Osteoblast (primary cell): Measurements from ENCODE around the gene ZNF791. TPM values are rescaled to one million over a fixed set of nuclear protein-coding genes. Genes with fewer than 3 reads are reported as not detected.

ENCODE experiments used
- DNase-seq: peaks from one replicate; pipeline ENCODE4 v3.0.0; 2011; ENCODE audit warnings: low spot score, mixed read lengths; ENCODE audit not compliant: insufficient read length; ENCODE audit errors: missing footprints
- H2AFZ ChIP-seq: 2 replicates; pipeline ENCODE4 v1.6.0; 2011; ENCODE audit warnings: mild to moderate bottlenecking, low read length
- H3K27ac ChIP-seq: 2 replicates; pipeline ENCODE4 v1.5.1; 2011; ENCODE audit warnings: mild to moderate bottlenecking, low read depth, low read length, moderate library complexity
- H3K27me3 ChIP-seq: 2 replicates; pipeline ENCODE4 v1.6.0; 2012; ENCODE audit warnings: mild to moderate bottlenecking, control low read depth, inconsistent platforms, low read length, moderate library complexity; ENCODE audit not compliant: insufficient read depth
- H3K36me3 ChIP-seq: 2 replicates; pipeline ENCODE4 v1.5.1; 2011; ENCODE audit warnings: mild to moderate bottlenecking, low read length, control low read depth, moderate library complexity; ENCODE audit not compliant: insufficient read depth
- H3K4me1 ChIP-seq: 2 replicates; pipeline ENCODE4 v1.5.1; 2011; ENCODE audit warnings: mild to moderate bottlenecking, low read length, control low read depth, moderate library complexity; ENCODE audit not compliant: insufficient read depth
- H3K4me2 ChIP-seq: 2 replicates; pipeline ENCODE4 v1.6.0; 2011; ENCODE audit warnings: mild to moderate bottlenecking, low read length; ENCODE audit not compliant: insufficient read depth
- H3K4me3 ChIP-seq: fragments of 200-600 bp; sonication (generic); 3 replicates; pipeline ENCODE4 v1.5.1; 2012; ENCODE audit warnings: mild to moderate bottlenecking, low read length, inconsistent platforms; ENCODE audit not compliant: insufficient read depth
- H3K79me2 ChIP-seq: 2 replicates; pipeline ENCODE4 v1.6.0; 2012; ENCODE audit warnings: mild to moderate bottlenecking, low read length, control low read depth, inconsistent platforms; ENCODE audit not compliant: insufficient read depth
- H3K9me3 ChIP-seq: 2 replicates; pipeline ENCODE4 v1.5.1; 2011; ENCODE audit warnings: low read depth, low read length, control low read depth
- H4K20me1 ChIP-seq: 2 replicates; pipeline ENCODE4 v1.6.0; 2012; ENCODE audit warnings: mild to moderate bottlenecking, low read length, control low read depth; ENCODE audit not compliant: insufficient read depth
- total RNA-seq: library from RNA; depleted of rRNA; stranded (reverse); fragments of >200 nt; gene quantifications from 2 replicates; pipeline ENCODE4 v1.2.3, GENCODE V29; 2012
- TF ChIP-seq, protein P1 (sequence below): IDR thresholded peaks from 2 replicates; pipeline ENCODE4 v1.5.1; 2011; ENCODE audit warnings: mild to moderate bottlenecking, low read depth, low read length, moderate library complexity; ENCODE audit errors: extremely low read depth

ZNF791 gene
- total RNA-seq, 1 donor, result 16.6 TPM

DNA sequence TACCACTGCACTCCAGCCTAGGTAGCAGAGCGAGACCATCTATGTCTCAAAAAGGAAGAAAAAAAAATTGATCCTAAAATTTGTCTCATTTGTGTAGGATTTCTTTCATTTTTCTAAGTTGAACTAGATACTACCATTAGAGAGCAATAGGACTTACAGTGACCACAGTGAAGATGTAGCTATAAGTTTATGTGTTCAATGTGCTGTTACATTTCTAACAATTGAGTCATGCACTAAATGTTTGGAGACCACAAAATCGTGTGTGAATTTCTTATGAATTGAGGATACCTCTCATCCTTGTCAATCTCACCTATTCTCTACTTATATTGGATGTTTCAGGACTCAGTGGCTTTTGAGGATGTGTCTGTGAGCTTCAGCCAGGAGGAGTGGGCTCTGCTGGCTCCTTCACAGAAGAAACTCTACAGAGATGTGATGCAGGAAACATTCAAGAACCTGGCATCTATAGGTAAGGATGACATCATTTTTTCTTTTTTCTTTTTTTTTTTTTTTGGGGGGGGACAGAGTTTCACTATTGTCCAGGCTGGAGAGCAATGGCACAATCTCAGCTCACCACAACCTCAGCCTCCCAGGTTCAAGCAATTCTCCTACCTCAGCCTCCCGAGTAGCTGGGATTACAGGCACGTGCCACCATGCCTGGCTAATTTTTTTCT, 12.8 kb downstream of the ZNF791 start:
- peak; percentile 51 for DNase-seq

DNA sequence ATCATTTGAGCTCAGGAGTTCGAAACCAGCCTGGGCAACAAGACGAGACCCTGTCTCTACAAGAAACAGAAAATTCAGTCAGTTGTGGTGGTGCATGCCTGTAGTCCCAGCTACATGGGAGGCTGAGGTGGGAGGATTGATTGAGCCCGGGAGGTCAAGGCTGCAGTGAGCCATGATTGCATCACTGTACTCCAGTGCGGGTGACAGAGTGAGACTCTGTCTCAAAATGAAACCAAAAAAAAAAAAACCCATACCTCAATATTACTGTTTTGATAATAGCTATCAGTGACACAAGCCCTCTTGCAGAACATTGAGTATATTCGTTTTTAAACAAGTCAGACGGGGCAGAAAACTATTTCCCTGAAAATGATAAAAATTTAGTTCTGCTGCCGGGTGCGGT, 16.2 kb downstream of the ZNF791 start:
- TF ChIP-seq, protein P1, sequence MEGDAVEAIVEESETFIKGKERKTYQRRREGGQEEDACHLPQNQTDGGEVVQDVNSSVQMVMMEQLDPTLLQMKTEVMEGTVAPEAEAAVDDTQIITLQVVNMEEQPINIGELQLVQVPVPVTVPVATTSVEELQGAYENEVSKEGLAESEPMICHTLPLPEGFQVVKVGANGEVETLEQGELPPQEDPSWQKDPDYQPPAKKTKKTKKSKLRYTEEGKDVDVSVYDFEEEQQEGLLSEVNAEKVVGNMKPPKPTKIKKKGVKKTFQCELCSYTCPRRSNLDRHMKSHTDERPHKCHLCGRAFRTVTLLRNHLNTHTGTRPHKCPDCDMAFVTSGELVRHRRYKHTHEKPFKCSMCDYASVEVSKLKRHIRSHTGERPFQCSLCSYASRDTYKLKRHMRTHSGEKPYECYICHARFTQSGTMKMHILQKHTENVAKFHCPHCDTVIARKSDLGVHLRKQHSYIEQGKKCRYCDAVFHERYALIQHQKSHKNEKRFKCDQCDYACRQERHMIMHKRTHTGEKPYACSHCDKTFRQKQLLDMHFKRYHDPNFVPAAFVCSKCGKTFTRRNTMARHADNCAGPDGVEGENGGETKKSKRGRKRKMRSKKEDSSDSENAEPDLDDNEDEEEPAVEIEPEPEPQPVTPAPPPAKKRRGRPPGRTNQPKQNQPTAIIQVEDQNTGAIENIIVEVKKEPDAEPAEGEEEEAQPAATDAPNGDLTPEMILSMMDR, result no peak
- H2AFZ ChIP-seq, result no peak overlapping the region
- H3K4me1 ChIP-seq, result no peaks in the 10 kb centered on the region
- DNase-seq, result peak; percentile 36
- H3K4me2 ChIP-seq, result no peak overlapping the region
- no peaks in the 10 kb centered on the region for H4K20me1 ChIP-seq
- no peak overlapping the region for H3K27ac ChIP-seq
- peaks cover 36% of the 10 kb centered on the region for H3K9me3 ChIP-seq
- peaks cover 14% of the 10 kb centered on the region for H3K79me2 ChIP-seq
- no peaks in the 10 kb centered on the region for H3K27me3 ChIP-seq
- H3K36me3 ChIP-seq, result peaks cover 74% of the 10 kb centered on the region
- no peak overlapping the region for H3K4me3 ChIP-seq

More for the DNA sequence above, 12.8 kb downstream of the ZNF791 start:
- TF ChIP-seq, protein P1, result no peak
- Histone ChIP-seq H3K9me3 (peaks cover 20% of the 10 kb centered on the region), H3K79me2 (peaks cover 41% of the 10 kb centered on the region), H2AFZ (no peak overlapping the region), H3K4me3 (no peak overlapping the region), H3K4me2 (no peak overlapping the region), H3K27ac (no peak overlapping the region), H3K36me3 (peaks cover 55% of the 10 kb centered on the region), H4K20me1 (peaks cover 2% of the 10 kb centered on the region), H3K4me1 (no peaks in the 10 kb centered on the region), H3K27me3 (no peaks in the 10 kb centered on the region)

DNA sequence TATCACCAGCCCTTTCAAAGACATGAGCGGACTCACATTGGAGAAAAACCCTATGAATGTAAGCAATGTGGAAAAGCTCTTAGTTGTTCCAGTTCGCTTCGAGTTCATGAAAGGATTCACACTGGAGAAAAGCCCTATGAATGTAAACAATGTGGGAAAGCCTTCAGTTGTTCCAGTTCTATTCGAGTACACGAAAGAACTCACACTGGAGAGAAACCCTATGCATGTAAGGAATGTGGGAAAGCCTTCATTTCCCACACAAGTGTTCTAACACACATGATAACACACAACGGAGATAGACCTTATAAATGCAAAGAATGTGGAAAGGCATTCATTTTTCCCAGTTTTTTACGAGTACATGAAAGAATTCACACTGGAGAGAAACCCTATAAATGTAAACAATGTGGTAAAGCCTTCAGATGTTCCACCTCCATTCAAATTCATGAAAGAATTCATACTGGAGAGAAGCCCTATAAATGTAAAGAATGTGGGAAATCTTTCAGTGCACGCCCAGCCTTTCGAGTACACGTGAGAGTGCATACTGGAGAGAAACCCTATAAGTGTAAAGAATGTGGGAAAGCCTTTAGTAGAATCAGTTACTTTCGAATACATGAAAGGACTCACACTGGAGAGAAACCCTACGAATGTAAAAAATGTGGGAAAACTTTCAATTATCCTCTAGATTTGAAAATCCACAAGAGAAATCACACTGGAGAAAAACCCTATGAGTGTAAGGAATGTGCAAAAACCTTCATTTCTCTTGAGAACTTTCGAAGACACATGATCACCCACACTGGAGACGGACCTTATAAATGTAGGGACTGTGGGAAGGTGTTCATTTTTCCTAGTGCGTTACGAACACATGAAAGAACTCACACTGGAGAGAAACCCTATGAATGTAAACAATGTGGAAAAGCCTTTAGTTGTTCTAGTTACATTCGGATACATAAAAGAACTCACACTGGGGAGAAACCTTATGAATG, 17.6 kb downstream of the ZNF791 start:
- H3K79me2 ChIP-seq, result peaks cover 3% of the 10 kb centered on the region
- peaks cover 38% of the 10 kb centered on the region for H3K9me3 ChIP-seq
- H3K36me3 ChIP-seq, result peaks cover 72% of the 10 kb centered on the region
- no peaks in the 10 kb centered on the region for H3K4me1 ChIP-seq
- no peaks in the 10 kb centered on the region for H4K20me1 ChIP-seq
- no peak overlapping the region for H2AFZ ChIP-seq
- H3K4me2 ChIP-seq, result no peak overlapping the region
- H3K27me3 ChIP-seq, result no peaks in the 10 kb centered on the region
- DNase-seq, result peak; percentile 14
- TF ChIP-seq, protein P1, result no peak
- peak overlapping the region; percentile 1 for H3K4me3 ChIP-seq
- no peak overlapping the region for H3K27ac ChIP-seq

DNA sequence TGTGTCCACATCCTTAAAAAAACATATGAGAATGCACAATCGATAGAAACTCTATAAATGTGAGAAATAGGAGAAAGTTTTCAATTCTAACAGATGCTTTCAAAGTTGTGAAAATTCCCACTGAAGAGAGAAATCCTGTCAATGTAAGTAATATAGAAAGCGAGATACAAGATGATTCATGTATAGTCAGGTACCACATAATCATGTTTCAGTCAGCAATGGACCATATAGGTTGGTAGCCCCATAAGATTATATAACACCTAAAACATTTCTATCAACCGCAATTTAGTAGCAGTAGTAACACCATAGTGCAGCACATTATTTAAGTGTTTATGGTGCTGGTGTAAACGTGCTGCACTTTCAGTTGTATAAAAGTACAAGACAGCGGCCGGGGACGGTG, 18.5 kb downstream of the ZNF791 start:
- H3K4me3 ChIP-seq, result no peak overlapping the region
- no peak overlapping the region for H3K4me2 ChIP-seq
- H3K27me3 ChIP-seq, result no peaks in the 10 kb centered on the region
- H3K9me3 ChIP-seq, result peaks cover 39% of the 10 kb centered on the region
- no peak overlapping the region for H2AFZ ChIP-seq
- no peak for DNase-seq
- no peak overlapping the region for H3K27ac ChIP-seq
- H4K20me1 ChIP-seq, result no peaks in the 10 kb centered on the region
- no peaks in the 10 kb centered on the region for H3K79me2 ChIP-seq
- H3K36me3 ChIP-seq, result peaks cover 64% of the 10 kb centered on the region
- H3K4me1 ChIP-seq, result no peaks in the 10 kb centered on the region
- TF ChIP-seq, protein P1, result no peak
